Activated T-cell treated with anti-CD3 and anti-CD28 coated beads, Interleukin-2, amount 50 U/mL, for 1 hour (primary cell): ENCODE measurements around the gene NCKAP1.
"Not testable (repeated sequence)": the region's sequence is repeated elsewhere in the genome, so short reads cannot be mapped to it uniquely, and the experiment has no call there.

Experiments used
- DNase-seq: peaks from one replicate; pipeline ENCODE4 v3.0.0-alpha.2; 2020

Gene NCKAP1

DNA sequence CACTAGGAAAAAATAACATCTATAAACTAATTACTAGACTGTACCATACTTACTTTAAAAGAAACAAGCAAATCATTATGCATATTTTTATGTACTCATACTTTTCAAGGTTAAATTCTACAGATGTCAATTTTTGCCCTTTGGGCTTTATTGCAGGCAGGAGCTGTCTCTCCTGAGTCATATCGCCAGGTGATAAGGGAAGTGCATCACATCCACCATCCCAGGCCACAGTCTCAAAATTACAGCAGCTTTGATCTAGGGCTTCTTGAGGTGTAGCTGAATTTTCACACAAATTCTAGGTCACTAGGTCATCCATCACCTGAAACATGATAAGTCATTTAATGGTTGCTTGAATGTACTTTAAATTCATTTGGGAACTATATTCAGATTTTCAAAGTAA, 133.4 kb downstream of the NCKAP1 start:
- no peak for DNase-seq

DNA sequence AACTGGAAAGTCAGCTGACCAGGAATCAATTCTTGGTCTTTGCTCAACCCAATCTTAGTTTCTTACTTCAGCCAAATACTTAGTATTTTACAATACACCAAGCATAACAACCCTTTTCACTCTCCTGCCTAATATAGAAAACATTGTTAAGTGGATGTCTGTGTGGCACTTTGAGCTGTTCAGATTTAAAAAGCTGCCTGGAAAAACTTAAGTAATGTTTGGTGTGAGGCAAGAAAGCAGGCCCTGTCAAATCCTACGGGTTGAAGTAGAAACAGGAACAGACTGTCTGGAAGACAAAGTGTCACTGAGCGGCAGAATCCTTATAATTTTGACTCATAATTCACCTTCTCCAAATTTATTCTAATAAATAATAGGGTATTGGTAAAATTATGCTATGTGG, 134.7 kb downstream of the NCKAP1 start:
- DNase-seq, result no peak

DNA sequence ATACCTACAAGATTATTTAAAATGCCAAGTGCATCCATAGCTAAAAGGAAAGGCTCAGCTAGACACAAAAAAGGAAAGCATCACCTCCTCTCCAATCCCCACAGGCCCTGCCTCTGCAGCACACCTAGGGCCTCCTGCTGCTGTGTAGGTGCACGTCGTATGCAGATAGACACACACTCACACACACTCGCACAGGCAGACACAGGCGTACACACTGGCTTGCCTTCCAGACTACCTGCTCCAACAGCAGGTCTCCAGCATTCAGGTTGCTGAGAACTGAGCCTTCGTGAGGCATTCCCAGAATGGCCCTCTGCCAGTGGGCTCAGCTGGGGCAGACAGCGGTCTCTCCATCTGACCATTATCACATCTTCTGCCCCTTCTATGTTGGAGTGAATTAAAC, 136.5 kb downstream of the NCKAP1 start:
- no peak for DNase-seq

DNA sequence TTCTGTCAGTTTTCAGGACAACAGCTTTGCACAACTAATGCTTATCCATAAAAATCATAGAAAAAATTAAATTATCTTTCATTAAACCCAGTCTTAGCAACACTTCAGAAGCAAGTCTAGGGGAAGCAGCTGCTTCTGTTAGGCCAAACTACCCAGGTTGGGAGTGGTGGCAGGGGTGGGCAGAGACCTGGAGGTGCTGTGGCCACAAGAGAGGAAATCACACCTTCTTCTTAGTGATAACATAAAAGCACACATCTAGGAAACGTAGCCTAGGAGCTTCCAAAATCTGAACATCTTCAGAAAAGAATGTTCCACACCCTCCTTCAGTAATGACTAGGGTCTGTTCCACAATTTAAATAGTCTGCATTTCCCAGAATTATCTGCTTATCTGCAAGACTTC, 139.5 kb downstream of the NCKAP1 start:
- no peak for DNase-seq

DNA sequence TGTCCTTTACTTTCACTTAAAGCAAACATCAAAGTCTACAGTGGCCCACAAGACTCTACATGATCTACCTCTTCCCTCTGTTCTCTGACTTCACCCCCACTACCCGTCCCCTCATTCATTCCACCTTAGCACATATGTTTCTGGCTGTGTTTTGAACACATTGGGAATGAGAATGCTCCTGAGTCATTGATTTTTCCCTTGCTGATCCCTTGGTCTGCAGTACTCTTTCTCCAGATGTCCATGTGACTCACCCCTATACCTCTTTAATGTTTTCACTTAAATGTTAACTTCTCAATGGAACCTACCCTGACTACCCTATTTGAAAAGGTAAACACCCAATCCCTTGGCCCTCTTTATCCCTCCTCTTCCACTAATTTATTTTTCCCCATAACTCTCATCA, 141.1 kb downstream of the NCKAP1 start:
- no peak for DNase-seq

DNA sequence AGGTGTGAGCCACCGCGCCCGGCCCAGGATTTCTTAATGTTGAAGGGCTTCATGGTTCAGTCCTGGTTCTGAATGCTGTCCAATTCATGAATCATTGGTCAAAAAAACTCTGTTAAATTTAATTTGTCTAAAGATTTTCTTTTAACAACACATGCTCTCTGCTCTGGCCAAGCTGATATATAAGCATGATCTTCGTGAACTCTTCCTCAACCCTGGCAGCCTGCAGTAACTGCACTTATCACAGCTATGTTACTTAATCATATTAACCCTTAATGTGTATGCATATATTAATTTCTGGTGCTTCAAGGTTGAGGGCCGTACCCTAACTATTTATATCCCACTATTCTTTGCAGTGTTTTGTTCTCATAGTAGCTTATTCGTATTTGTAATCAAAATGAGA, 142.5 kb downstream of the NCKAP1 start:
- no peak for DNase-seq

DNA sequence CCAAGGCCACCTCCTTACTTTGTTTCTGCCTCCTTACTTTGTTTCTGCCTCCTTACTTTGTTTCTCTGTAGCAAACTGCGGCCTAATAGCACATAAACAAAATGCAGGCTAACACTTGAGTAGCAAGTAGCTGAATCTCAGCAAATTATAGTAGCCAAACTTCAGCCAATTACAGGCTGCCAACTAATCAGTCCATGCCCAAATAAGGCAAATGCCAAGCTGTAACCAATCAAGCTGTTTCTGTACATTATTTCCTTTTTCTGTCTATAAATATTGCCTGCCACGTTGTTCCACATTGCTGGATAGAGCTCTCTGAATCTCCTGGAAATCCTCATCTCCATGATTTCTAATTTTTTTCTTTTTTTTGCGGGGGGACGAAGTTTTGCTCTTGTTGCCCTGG, 143.1 kb downstream of the NCKAP1 start:
- DNase-seq, result no peak

DNA sequence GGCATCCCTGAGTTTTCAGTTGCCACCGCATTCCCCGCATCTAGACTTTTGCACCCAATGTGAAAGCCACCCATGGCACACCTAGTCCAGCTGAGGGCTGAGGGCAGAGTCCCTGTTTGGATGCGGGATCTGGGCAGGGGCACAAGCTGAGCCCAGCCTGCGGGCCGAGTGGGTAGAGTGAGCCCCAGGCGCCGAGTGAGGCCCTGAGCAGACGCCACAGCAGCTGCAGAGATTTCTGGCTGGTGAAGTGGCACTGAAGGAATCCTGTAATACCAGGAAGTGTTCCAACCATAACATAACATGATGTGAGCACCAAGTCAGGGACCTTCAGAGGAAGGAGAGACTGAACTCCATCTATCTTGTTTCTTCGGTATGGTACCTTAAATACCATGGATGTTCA, 144.1 kb downstream of the NCKAP1 start:
- DNase-seq, result no peak

DNA sequence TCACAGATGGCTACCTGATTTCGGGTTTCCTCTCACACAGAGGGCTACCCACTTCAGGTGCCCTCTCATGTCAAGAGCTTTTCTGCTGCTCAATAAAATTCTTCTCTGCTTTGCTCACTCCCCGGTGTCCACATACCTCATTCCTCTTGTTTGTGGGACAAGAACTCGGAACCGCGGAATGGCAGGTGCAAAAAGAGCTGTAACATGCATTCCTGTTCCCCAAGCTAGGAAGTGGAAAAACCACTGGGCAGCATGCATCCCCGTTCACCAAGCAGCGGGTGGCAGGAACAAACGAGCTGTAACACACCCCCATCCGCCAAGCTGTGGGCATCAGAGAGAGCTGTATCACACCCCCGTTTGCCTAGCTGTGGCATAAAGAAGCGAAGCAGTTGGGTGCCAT, 144.6 kb downstream of the NCKAP1 start:
- DNase-seq, result no peak

DNA sequence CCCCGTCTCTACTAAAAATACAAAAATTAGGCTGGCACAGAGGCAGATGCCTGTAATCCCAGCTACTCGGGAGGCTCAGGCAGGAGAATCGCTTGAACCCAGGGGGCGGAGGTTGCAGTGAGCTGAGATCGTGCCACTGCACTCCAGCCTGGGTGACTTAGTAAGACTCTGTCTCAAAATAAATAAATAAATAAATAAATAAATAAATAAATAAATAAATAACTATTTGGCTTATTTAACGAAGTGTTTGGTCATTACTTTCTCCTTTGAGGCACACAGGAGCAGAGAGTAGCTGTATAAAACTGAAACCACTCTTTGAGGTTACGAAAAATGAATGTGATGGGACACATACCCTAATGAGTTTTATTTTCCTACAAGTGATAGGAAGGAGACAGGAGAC, 145.2 kb downstream of the NCKAP1 start:
- not testable (repeated sequence) for DNase-seq

DNA sequence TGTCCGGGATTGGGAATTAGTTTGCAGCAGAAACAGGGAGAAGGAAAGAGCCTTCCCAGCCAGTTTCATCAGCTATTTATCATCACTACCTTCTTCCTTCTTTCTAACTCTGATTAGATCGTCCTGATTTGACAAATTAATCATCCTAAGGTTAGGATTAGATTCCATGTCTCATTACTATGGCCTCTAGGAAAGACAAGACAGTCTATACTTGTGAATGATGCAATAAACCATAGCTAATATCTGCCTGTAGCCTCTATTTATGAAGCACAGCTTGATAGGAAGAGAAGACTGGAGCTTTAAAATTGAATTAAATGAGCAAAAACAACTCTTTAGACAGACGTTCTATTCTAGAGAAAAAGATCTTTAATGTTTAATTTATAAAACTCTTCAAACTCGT, 146.6 kb downstream of the NCKAP1 start:
- no peak for DNase-seq

DNA sequence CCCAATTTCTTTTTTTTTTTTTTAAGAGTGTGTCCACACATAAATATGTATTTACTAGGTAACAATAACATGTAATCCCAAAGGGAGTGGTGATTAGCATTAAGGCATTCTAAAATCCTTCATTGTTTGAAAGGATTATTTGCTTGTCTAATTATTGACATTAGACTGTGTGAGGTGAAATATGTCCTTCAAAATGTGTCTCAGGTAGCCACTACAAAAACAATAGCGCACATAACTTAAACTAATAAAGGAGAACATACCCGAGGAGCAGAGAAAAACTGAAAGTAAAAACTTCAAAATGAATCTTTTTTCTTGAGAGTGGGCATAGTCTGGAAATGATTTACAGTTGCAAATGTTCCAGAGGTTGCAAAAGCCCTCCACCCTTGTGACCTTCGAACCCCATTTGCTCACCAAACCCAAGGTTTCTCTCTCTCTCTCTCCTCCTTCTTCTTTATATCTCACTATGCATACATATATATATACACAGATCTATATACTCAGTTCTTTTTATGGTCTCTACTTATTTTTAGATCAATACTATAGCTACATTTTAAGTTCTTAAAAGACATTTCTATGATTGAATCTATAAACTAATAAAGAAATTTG, 147.4 kb downstream of the NCKAP1 start:
- DNase-seq, result no peak

DNA sequence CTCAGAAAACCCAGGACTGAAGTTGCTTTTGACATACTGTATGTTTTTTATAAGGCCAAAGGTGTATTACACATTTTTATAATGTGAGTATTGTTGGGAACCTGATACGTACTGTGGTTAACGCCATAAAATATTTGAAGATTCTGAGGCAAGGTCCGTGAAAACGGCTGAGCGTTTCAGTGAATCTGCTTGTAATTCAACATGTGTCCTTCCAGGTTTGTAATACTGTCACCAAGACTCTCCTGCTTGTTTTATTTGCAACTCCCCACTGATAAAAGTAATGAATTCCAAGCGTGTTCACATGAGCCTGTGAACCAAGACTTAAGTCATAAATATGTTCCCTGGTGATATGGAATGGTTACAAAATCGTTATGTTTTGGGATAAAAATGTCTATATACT, 148.0 kb downstream of the NCKAP1 start:
- no peak for DNase-seq

DNA sequence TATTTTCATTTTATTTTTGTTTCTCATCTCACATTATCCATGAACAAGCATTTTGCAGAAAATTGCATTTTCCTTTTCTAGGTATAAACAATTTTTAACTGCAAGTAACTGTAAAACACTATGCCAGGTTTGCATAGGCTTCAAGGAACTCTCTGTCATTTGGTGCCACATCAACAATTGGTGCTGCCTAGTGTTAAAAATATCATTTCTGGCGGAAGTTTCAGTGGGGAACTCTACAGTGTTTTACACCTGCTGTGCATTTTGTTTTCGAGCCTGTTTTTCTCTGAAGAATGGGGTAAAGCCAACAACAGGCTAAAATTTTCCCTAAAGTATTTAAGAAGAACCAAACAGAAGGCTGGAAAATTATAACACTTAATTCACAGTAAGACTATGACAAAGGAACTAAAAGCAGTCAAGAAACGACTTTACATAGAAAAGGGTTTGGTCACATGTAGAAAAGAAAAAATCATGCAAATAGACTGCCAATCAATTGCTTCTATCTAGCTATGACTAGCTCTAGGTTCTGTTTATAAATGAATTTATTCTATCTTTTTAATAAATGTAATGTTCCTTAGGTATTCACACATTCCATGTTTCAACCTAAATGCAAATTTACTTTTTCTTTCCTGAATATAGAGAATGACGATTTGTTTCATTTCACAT, 150.4 kb downstream of the NCKAP1 start:
- DNase-seq, result no peak

DNA sequence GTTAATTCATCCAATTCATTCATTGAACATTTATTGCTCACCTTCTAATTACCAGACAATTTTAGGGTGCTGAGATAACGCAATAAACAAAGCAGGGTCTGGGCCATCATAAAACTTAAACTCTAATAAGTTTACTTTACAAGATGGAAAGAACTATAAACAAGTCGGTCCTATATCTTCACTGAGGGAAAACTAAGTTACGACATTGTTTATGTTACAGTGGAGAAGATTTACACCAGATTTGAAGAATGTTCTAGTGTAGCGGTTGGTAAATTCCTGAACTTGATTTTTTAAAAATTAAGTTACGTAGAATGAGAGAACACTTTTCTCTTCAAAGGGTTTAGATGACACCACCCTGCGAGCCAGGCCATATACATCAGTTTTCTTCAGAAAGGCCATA, 151.2 kb downstream of the NCKAP1 start:
- DNase-seq, result no peak

DNA sequence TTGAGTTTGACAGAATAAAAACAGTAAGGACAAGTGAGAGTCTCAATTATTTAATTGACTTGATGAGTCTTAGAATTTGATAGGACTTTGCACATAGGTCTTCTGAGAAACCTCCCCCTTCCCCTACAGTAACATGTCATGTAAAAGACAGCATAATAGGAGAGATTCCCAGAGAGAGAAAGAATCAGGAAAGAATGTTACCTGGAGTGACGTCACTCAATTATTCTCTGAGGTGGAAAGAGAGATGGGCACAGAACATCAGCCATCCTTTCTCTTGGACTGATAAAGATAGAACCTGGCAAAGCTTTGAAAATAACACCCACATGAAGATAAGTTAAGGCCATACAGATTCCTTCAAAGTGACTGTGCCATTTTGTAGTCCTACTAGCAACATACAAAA, 152.5 kb downstream of the NCKAP1 start:
- DNase-seq, result no peak

DNA sequence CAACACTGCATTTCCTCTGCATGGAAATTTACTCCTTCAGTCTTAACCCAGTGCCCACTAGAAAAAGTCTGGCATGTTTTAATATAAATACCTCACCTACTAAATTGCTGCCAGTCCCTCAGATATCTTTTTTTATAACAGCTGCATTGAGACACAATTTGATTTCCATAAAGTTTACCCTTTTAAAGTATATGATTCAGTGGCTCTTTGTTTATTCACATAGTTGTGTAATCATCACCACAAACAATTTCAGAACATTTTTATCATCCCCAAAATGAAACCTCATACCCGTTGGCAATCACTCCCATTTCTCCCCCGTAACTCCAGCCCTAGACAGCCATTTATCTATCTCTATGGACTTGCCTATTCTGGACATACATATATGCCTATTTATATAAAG, 154.8 kb downstream of the NCKAP1 start:
- no peak for DNase-seq

DNA sequence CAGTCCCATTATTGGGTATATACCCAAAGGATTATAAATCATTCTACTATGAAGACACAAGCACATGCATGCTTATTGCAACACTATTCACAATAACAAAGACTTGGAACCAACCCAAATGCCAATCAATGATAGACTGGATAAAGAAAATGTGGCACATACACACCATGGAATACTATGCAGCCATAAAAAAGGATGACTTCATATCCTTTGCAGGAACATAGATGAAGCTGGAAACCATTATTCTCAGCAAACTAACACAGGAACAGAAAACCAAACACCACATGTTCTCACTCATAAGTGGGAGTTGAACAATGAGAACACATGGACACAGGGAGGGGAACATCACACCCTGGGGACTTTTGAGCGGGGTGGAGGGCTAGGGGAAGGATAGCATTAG, 158.2 kb downstream of the NCKAP1 start:
- not testable (repeated sequence) for DNase-seq

DNA sequence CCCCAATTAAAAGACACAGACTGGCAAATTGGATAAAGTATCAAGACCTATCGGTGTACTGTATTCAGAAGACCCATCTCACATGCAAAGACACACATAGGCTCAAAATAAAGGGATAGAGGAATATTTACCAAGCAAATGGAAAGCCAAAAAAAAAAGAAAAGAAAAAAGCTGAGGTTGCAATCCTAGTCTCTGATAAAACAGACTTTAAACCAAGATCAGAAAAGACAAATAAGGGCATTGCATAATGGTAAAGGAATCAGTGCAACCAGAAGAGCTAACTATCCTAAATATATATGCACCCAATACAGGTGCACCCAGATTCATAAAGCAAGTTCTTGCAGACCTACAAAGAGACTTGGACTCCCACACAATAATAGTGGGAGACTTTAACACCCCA, 161.6 kb downstream of the NCKAP1 start:
- DNase-seq, result not testable (repeated sequence)

DNA sequence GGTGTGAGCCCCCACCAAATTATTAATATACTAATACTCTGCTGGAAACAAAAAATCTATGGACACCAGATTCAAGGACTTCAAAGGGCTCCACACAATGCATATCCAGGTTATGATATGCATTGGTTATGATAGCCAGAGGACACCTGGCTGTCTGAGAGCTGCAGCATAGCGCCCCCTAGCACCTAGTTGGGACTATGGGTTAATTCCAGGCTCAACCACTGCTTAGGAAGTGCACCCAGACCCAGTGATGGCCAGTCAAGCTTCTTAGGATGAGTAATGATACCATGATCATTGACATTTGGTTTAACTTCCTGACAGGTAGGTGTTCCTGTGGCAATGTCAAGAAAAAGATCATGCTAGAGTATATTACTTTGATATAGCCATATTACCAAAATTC, 168.0 kb downstream of the NCKAP1 start:
- DNase-seq, result no peak

DNA sequence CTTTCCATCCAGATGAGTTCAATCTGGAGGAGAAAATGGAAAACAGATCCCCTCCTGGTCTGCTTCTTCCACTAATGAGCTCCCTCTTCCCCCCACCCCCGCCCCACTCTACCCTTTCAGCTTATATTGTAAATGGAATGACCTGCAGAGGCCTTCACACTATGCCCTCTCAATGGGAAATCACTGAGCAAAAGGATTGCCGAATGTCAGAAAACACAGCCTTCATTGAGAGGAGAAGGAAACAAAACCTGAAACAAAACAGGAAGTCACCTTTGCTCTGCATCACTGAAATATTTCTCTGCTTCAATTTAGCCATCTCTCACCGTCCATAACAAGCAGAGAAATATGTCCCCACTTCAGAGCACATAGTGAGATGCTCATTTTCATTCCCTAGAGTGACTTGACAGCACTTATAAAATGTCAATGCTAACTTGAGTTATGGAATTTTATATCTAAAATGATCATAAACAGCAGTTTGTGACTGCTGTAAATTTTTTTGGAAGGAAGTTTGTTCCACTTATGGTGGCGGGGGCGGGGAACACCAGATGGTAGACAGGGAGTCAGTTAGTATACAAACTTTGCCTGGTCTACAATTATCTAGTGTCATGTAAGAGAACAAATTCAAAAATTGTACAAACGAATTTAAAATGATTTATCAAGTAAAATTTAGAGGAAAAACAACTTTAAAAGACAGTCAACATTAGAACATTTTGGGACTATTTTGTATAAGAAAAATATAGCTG, 170.0 kb downstream of the NCKAP1 start:
- DNase-seq, result no peak

DNA sequence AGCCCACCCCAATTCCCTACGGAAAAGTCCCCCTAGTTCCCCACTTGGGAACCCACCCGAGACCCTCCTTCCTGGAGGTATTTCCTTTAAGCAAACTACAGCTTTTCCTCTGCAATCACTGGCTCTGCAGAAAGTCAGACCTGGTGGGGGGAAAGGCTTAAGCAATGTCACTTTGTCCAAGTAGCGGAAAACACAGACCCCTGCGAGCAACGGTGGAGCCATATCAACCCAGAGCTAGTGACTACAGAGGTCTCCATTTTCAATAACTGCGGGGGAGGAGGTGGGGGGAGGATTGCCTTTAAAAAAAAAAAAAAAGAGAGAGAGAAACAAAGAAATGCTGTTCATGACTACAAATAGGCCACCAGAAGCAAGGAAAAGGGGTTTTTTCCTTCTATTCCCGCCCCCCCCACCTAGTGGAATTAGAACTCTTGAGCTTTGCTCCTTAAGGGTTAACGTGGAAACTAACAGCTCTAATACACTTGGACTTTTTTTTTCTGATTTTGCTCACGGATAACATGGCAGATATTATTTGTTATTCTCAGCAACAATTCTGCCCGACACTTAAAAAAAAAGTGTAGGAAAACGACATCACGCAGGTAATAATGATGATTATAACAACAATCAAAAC, 170.7 kb downstream of the NCKAP1 start:
- no peak for DNase-seq

DNA sequence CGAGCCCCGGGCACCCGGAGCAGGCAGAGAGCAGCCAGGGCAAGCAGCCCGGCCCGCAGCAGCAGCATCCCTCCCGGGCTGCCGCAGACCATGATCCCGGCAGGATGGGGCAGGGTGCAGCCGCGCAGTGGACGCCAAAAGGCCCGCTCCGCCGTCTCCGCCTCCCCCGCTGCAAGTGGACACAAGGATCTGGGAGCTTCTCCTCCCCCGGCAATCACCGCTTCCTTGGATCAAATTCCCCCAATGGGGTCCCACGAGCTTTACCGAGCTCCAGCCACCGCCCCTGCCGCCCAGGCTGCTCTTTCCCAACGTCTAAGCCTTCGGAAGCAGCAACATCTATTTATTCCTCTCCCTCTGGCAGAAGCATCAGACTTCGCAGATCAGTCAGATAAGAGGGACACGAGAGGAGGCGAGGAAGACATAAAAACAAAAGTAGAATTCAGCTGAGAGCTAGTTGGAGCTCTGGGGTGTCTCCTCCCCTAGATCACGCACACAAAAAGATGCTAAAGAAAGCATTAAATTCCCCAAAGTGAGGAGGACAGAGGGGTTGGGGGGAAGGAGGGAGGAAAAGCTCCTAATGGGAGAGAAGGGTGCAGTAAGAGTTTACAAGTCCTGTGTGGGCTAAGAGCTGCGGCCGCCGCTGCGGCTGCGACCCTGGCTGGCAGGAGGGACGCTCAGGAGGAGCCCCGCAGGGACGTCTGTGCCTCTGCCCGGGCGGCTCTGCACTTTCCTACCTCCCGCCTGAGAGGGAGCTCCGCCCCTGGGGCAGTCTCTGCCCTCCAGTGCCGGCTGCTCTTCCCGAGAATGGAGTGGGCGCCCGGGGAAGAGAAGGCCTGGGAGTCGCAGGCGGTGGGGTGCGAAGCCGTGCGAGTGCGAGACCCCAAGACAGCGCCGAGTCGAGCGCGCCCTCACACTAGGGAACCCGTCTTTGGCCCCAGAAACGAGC, 171.5 kb downstream of the NCKAP1 start, which contains the start of gene FRZB:
TSS of gene FRZB (minus strand) at position 177 of the 946 bp plus-strand sequence. CDS start at position 92, 85 bp downstream.
- DNase-seq, result peak; percentile 14
